HuH-7.5 (cell line): ENCODE data around the gene SLC25A47.
"Not testable (repeated sequence)": the region's sequence is repeated elsewhere in the genome, so short reads cannot be mapped to it uniquely, and the experiment has no call there.

ENCODE experiments used
- DNase-seq: peaks from one replicate; pipeline ENCODE4 v3.0.0; 2011; ENCODE audit warnings: low spot score

Gene SLC25A47

DNA sequence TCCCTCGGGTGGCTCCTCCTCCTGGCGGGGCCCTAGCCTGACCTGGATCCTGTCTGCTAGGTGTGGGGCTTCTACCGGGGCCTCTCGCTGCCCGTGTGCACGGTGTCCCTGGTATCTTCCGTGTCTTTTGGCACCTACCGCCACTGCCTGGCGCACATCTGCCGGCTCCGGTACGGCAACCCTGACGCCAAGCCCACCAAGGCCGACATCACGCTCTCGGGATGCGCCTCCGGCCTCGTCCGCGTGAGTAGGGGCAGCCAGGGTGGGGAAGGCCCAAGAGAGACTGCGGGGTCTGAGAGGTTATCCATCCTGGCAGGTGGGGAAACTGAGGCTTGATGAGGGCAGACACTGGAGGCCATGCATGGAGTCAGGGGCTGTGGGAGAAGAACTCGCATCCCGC, 4.0 kb downstream of the SLC25A47 start:
- no peak for DNase-seq

DNA sequence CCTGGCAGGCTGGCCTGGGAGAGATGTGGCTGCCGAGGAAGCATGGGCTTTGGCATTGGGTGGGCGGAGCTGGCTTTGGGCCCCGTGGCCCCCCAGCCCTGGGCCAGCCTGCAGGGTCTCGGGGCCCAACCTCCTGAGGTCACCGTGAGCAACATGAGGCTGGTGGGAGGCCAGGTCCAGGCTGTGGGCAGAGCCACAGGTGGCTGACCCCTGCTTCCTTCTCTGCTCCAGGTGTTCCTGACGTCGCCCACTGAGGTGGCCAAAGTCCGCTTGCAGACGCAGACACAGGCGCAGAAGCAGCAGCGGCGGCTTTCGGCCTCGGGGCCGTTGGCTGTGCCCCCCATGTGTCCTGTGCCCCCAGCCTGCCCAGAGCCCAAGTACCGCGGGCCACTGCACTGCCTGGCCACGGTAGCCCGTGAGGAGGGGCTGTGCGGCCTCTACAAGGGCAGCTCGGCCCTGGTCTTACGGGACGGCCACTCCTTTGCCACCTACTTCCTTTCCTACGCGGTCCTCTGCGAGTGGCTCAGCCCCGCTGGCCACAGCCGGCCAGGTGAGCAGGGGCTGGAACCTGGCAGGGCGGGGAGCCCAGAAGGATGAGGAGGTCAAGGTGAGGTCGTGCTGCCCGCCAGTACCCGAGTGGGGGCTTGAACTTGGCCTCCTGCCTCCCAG, 5.5 kb downstream of the SLC25A47 start:
- no peak for DNase-seq

DNA sequence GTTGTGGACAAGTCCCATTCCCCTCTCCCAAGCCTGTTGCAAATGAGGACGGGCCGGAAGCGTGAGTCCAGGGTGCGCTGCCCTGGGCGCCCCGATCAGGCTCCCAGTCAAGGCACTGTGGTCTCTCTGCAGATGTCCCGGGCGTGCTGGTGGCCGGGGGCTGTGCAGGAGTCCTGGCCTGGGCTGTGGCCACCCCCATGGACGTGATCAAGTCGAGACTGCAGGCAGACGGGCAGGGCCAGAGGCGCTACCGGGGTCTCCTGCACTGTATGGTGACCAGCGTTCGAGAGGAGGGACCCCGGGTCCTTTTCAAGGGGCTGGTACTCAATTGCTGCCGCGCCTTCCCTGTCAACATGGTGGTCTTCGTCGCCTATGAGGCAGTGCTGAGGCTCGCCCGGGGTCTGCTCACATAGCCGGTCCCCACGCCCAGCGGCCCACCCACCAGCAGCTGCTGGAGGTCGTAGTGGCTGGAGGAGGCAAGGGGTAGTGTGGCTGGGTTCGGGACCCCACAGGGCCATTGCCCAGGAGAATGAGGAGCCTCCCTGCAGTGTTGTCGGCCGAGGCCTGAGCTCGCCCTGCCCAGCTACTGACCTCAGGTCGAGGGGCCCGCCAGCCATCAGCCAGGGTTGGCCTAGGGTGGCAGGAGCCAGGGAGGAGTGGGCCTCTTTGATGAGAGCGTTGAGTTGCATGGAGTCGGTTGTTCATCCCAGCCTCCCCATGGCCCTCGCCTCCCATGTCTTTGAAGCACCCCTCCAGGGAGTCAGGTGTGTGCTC, 6.3 kb downstream of the SLC25A47 start:
- DNase-seq, result no peak

DNA sequence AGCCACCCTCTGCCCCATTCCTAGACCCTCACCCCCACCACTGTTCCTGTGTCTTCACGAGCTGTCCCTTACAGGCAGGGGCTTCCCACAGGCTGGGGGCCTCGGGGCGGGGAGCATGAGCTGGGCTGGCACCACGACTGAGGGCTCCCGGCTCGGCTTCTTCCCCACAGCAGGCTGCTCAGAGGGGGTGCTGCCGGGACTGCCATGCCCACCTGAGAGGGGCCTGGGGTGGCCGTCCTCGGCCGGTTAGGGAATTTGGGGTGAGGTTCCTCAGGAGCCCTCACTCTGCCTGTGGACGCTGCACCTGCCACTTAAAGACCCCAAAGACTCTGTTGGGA, 6.8 kb downstream of the SLC25A47 start:
- DNase-seq, result no peak

DNA sequence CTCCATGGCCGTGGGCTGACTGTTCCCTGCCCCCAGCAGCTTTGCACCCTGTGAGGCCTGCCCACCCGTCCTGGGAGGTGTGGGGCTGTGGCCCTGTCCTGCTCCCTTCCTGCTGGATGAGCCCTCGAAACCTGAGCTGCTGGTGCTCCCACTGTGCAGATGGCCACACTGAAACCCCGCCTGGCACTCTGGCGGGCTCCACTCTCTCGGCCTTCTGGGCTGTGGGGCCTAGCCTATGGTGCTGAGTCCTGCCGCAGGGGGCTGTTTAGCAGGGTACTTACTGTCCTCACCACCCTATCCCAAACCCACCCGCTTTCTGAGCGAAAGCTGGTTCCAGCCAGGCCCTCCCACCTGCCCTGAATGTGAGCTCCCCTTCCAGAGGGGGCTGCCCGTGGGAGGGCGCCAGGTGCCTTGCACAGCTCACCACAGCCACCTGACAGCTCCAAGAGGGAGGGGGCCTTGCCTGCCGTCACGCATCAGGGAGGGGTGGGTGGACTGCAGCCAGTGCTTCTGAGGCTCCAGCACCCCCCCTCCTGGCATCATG, 7.3 kb downstream of the SLC25A47 start:
- DNase-seq, result no peak

DNA sequence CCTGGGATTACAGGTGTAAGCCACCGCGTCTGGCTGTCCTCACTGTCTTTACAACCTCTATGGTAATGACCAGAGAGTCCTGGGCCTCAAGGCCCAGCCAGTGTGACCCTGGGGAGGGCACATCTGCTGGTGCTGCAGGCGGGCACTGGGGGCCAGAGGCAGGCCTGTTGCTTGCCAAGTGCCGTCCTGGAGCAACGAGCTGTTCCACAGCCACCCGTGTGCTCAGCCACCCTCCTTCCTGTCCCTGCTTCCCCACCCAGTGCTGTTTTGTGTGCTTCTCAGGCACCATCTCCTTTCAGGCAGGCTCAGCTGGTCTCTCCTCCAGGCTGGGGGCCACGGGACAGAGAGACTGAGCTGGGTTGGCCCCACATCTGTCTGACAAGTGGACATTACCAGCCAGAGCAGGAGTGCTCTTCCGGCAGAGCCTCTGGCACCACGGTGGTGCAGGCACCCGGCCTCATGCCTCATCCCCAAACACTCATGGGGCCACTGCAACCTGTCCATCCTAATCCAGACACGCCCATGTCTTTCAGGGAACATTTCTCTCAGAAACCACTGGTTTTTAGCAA, 9.0 kb downstream of the SLC25A47 start:
- DNase-seq, result no peak

DNA sequence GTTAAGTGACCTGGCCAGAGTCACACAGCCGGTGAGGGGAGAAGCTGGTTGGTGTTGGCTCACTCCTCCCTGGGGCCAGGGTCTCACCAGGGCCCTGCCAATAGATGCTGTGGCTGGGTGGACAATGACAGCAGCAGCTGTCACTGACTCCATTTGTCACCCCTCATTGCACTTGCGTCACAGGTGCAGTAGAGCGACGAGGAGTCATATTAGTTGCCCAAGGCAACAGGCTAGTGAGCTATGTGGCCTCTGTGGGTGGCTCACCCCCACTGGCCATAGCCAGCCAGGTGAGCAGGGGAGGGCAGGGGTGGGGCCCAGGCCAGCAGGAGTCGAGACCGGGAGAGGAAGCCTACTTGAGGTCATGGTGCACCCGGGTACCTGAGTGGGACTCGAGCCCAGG, 9.7 kb downstream of the SLC25A47 start:
- DNase-seq, result no peak

DNA sequence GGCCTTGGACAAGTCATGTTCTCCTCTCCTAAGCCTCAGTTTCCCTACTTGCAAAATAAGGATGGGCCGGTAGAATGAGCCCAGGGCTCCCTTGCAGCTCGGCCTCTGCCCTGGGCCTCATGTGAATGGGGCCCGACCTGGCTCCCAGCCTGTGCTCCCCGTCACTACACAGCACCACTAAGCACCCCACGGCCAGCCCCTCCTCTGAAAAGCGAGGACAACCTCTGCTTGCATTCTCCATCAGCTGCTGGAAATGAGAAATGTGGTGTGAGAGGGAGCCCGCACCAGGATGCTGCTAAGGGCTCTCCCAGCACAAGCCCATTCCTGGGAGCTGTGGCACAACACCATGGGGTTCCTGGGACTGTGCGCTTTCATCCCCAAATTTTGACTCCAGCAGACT, 10.2 kb downstream of the SLC25A47 start:
- no peak for DNase-seq

DNA sequence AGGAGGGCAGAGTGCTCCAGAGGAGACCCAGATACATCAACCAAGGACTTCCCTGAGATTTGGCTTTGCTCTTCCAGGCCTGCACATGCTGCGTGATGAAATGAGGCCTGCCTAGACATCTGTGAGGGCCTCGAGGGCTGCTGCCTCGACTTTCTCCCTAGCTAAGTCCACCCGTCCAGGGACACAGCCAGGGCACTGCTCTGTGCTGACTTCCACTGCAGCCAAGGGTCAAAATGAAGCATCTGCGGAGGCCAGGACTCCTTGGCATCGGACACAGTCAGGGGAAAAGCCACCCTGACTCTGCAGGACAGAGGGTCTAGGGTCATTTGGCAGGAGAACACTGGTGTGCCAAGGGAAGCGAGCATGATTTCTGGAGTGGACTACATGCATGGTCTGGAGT, 10.7 kb downstream of the SLC25A47 start:
- no peak for DNase-seq

DNA sequence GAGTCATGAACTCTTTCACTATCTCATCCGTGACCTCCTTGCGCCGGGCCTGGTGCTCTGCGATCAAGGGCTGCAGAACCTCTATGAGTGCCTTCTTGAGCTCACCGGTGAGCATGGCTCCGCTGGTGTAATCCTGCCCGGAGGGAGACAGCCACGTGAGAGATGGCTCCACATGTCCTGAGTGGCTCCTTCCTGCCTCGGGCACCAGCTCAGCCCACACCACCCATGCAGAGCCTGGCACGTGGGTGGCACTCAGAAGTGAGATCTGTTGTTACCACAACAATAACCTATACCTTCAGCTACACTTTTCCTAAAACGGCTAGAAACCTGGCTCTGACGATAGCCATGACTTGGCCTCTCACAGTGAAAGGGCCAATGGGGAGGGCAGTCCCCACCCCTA, 11.8 kb downstream of the SLC25A47 start:
- no peak for DNase-seq

DNA sequence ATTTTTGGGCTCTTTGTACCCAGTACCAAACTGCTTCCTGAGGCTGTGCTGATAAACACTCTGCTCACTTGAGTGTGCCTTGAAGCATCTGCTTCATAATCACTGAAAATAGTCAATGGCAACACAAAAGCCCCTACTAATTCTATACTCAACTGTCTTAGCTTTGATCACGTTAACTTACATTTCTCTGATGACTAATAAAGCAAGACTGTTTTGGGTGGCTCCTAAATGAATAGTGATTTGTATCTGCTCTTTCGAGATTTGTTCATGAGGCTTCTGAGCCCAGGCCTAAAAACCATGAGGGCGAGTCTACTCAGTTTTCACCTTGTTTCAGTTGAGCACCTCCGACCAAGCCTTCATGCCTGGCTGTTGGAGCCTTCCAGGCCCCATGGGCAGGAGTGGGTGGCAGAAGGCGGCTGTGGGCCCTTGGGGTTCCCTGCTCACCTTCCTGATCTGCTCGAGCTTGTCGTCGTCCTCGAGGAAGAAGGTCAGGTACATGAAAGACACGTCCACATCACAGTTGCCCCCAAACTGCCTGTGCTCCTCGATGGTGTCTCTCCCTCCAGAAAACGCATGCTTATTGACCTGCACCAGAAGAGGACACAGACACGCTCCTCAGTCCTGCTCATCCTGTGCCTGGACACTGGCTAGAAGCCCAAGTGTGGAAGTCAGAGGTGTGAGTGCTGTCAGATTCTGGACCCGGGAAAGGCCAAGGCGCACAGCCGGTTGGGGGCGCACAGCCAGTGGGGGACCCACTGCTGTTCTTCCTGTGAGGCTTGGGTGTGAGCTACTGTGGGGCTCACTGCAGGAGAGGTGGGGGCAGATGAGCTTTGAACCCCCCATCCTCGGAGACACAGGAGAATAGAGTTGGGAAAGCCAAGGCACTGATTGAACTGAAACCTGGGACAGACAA, 13.7 kb downstream of the SLC25A47 start:
- no peak for DNase-seq

DNA sequence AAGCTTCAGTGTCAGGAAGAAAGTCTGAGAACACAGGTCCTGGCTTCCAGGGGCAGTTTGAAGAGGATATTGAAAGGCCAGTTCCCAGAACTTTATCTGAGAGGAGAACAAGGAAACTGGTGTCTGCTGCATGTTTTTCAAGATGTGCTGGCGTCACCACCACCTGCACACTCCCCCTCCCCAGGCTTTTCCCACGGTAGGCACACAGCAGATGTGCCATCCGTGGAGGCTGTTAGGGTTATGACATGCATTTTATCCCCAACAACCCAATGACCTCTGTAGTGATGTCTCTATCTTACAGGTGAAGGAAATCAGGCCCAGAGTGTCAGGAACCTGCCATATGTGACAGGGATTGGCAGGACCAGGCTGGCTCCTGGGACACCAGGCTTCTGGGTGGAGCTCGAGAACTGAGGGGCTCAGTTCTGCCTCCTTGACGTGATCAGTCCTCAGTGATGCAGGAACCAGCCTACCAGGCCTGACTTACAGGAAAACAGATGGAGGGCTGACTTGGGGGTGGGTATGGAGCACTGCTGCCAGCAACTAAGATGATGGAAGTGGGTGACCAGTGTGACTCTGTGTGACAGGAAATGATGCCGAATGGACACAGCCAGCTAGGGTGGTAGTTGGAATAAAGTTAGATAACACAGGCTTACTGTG, 16.8 kb downstream of the SLC25A47 start:
- DNase-seq, result no peak

DNA sequence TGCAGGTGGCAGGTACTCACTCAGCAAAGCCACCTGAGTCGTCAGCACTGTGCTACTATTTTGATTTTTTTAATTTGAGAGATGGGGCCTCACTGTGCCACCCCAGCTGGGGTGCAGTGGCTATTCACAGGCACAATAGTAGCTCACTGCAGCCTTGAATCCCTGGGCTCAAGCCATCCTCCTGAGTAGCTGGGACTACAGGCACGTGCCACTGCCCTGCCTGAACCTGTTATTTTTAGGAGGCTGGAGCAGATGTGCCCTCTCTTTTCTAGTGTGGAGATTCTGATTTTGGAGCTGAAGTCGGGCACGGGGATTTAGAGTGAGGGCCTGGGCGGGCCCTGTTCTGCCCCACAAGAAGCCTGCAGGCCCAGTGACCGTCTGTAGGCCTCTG, 17.3 kb downstream of the SLC25A47 start:
- DNase-seq, result no peak

DNA sequence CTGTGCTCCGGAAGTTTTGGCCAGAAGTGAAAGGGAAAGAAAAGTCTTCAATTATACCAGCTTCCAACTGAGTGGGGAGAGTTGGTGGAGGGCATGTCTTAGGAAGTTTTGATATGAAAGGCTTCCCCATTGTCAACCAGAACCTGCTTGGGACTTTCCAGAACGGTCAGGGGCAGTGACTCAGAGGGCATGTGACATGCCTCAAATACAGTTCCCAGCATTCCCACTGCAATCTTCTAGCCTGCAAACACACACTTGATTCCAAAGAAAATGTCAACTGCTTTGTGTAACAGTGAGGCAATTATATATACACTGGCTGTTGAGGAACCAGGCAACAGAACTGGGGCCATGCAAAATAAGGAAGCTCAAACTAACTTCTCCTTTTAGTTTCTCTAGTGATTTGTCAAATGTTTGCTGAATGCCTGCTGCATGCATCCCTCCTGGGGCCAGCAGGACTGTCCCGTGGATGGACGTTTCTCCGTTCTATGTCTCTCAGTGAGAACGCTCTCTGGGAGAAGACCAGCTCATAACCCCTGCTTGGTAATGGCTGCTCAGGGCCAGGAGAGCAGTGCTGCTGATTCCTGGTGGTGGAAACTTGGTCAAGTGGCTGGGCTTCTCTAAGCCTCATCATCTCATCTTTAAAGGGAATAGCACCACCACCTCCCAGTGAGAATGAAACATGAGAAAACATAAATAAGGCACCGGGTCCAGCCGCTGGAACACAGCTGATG, 18.3 kb downstream of the SLC25A47 start:
- DNase-seq, result no peak

DNA sequence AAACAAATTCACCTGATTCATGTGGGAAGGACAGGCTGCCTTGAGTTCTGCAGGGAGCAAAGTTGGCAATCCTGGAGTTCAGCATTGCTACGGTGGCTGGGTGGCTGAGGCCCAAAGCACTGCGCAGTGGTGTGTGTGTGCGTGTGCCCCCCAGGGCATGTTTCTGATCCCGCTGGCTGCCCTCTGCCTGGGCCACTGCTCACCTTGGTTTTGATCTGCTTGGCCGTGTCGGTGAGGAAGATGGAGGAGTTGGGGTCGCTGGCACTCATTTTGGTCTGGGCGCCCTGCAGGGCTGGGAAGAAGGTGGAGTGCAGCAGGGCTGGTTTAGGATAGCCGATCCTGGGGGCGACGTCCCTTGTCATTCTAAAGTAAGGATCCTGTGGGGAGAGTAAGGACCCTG, 19.1 kb downstream of the SLC25A47 start:
- no peak for DNase-seq

DNA sequence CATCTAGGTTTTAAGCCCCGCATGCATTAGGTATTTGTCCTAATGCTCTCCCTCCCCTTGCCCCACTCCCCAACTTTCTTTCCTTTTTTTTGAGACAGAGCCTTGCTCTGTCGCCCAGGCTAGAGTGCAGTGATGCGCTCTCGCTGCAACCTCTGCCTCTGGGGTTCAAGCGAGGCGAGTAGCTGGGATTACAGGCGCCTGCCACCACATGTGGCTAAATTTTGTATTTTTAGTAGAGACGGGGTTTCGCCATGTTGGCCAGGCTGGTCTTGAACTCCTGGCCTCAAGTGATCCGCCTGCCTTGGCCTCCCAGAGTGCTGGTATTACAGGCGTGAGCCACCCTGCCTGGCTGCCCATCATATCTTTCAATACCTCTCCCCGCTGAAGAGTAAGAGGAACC, 19.7 kb downstream of the SLC25A47 start:
- DNase-seq, result not testable (repeated sequence)

DNA sequence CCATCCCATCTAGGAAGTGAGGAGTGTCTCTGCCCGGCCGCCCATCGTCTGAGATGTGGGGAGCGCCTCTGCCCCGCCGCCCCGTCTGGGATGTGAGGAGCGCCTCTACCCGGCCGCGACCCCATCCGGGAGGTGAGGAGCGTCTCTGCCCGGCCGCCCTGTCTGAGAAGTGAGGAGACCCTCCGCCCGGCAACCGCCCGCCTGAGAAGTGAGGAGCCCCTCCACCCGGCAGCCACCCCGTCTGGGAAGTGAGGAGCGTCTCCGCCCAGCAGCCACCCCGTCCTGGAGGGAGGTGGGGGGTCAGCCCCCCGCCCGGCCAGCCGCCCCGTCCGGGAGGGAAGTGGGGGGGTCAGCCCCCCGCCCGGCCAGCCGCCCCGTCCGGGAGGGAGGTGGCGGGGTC, 21.5 kb downstream of the SLC25A47 start:
- not testable (repeated sequence) for DNase-seq

DNA sequence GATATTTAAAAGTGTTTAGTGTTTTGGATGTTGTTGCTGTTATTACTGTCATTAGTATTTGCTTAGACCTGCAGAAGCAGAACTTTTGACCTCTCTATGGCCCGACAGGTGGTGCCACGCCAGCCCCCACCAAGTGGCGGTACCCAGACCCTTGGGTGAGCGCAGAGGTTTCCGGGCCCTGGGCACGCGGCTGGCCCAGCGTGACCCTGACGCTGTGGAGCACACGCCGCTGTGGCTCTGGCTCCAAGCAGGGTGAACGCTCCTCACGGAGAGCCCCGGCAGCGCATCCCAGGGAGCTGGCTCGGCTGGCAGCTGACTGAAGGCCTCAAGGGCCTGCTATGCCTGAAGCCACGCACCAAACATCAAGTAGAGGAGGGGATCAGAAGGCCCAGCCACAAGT, 22.6 kb downstream of the SLC25A47 start:
- DNase-seq, result no peak

DNA sequence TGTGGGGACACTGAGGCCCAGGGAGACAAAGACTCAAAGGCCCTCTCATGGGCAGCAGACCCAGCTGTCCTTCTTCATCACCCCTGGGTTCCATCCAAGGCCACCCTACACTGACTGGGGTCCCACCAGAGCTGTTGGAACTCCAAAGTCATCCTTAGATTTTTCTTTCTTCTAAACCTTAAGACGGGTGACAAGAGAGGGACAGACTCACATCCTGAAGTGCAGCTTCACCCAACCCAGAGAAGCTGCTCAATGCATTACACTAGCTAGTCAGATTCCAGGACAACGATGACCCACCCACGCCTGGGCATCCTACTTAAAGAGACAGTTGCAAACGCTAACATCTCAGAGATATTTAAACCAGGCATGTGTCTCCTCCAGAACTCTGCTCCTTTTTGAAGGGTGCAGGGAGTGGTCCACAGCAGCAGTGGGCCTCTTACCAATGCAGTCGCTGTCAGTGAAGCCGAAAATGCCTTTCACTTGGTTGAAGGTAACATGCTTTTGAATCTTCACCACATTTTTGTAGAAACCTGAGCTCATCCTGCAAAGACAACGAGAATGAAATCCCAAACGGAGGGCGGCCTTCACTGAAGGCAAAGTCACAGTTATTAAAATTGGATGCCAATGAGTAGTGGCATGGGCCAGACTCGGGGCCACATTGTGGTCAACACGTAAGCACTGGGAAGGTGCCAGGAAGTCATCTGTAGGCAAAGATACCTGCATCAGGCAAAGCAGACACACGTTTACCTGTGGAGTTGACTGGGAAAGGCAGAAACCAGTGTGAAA, 23.4 kb downstream of the SLC25A47 start:
- no peak for DNase-seq

DNA sequence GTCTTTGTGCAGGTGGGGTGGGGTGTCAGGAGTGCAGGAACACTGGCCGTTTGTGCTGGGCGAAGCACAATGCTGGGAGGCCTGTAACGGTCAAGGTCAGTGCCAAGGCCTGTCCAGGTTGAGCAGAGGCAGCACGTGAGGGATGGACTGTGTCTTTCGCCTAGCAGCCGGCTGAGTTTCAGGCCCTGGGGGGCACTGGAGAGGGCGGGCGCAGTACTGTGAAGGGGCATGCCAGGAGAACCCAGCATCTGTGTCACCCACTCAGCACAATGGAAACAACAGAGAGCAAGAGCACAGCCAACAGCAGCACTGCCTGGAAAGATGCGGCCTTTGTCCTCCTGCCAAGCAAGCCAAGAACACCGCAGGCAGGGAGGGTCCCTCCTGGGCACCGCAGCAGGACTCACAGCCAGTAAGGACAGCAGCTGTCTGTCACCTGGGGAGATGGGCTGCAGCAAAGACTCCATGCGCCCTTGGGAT, 25.2 kb downstream of the SLC25A47 start:
- DNase-seq, result no peak
